ENCODE data around the gene PCED1B. TPM values are rescaled to one million over a fixed set of nuclear protein-coding genes. Genes with fewer than 3 reads are reported as not detected.

Gene PCED1B
- total RNA-seq, 1 donor from 2014 or later: 4.8 TPM

DNA sequence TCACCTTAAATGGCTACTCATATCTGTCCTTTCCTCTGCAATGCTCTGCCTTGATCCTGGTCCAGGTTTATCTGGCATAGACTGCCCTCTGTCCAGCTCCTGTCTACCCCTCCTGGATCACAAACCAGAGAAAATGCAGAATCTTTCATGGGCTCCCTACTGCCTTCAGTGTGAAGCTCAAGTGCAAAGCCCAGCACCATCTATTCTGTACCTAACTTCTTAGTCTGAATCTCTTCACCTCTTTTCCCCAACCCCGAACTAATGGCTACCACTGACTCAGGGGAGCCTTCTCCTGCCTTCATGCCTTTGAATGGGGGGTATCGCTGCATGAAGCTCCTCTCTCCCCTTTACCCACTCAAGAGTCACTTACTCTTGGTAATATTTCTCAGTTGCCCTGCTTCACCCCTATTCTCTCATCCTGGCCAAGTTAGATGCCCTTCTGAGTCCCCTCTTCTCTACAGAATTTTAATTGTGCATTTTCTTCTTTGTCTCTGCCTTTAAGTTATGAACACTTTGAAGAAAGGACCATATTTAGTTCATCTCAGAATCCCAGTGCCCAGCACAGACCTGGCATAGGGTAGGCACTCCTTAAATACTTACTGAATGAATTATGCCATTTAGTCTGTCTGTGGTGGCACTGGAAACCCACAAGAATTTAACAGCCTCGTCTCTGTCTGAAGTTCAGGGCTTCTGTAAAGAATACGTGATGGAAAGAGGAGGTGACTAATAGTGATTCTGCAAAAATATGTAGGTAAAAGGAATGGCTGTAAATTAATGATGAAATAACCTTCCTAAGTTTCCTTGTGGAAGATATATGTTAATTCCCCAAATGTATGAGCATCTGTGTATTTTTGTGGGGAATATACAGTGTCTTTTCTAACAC lies 191.6 kb downstream of the PCED1B start:
- H3K27me3 ChIP-seq (ENCODE audit: control insufficient read depth, insufficient read depth, low read length): no peaks in the 10 kb centered on the region
- peak; percentile 96 for DNase-seq (ENCODE audit: low read depth)
- H3K4me3 ChIP-seq (ENCODE audit: low read depth, low read length): no peak overlapping the region
- no peaks in the 10 kb centered on the region for H3K36me3 ChIP-seq (ENCODE audit: control insufficient read depth, insufficient read depth, low read length)
- TF ChIP-seq, protein P1, sequence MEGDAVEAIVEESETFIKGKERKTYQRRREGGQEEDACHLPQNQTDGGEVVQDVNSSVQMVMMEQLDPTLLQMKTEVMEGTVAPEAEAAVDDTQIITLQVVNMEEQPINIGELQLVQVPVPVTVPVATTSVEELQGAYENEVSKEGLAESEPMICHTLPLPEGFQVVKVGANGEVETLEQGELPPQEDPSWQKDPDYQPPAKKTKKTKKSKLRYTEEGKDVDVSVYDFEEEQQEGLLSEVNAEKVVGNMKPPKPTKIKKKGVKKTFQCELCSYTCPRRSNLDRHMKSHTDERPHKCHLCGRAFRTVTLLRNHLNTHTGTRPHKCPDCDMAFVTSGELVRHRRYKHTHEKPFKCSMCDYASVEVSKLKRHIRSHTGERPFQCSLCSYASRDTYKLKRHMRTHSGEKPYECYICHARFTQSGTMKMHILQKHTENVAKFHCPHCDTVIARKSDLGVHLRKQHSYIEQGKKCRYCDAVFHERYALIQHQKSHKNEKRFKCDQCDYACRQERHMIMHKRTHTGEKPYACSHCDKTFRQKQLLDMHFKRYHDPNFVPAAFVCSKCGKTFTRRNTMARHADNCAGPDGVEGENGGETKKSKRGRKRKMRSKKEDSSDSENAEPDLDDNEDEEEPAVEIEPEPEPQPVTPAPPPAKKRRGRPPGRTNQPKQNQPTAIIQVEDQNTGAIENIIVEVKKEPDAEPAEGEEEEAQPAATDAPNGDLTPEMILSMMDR (IDR thresholded peaks at IDR 0.05; ENCODE audit: insufficient read depth, low read length, poor library complexity, severe bottlenecking): no peak

DNA sequence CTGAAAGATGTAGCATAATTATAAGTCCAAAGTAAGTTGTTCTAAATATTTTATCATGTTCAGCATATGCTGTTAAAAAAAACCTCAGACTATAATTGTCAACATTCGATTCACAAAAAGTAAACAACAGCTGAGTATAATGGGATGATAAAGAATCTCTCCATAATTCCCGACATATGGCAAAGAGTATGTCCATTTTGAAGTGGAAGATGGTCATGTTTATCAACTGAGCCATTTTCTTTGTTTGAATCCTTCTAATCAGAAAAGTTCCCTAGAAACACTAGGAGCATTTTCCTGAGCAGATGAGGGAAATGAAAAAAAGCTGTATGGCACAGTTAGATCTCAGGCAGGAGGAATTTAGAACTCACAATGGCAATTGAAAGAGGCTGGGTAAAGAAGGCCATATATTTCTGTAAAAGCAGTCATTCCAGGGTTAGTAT lies 192.4 kb downstream of the PCED1B start:
- DNase-seq (ENCODE audit: low read depth): no peak
- TF ChIP-seq, protein P1 (IDR thresholded peaks at IDR 0.05; ENCODE audit: insufficient read depth, low read length, poor library complexity, severe bottlenecking): no peak
- no peak overlapping the region for H3K4me3 ChIP-seq (ENCODE audit: low read depth, low read length)
- no peaks in the 10 kb centered on the region for H3K36me3 ChIP-seq (ENCODE audit: control insufficient read depth, insufficient read depth, low read length)
- no peaks in the 10 kb centered on the region for H3K27me3 ChIP-seq (ENCODE audit: control insufficient read depth, insufficient read depth, low read length)

DNA sequence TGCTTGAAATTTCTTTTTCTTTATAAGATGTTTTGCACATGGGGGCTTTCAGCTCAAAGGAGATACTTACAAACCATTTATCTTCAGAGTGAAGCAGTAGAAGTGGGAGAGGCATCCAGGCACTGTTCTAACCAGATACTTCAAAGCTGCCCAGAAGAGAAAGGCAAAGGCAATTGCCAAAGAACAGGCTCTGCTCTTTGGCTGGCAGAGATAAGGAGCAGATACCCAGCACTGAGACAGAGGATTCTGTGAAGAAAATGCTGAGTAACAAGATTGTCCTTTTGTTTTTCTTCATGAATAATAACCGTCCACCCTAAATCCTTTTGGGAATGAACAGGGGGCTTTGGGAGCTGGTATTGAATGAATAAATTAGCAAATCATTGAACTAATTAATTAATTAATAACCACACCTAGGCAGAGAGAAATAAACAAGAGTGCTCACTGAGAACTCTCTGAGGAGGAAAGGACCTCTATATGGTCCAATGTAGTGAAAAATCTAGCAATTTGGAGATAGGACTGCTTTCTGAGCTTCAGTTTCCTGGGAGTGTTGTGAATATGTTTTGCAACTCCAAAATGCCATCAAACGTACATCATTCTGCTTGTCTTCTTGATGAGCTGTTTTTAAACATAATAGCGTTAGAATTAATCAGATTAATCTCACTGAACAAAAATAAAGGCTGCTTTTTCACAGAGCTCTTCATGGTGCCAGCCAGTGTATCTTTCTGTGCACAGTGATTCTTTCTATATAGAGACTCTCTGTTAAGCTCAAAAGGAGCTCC lies 193.2 kb downstream of the PCED1B start:
- DNase-seq (ENCODE audit: low read depth): no peak
- TF ChIP-seq, protein P1 (IDR thresholded peaks at IDR 0.05; ENCODE audit: insufficient read depth, low read length, poor library complexity, severe bottlenecking): no peak
- H3K4me3 ChIP-seq (ENCODE audit: low read depth, low read length): no peak overlapping the region

DNA sequence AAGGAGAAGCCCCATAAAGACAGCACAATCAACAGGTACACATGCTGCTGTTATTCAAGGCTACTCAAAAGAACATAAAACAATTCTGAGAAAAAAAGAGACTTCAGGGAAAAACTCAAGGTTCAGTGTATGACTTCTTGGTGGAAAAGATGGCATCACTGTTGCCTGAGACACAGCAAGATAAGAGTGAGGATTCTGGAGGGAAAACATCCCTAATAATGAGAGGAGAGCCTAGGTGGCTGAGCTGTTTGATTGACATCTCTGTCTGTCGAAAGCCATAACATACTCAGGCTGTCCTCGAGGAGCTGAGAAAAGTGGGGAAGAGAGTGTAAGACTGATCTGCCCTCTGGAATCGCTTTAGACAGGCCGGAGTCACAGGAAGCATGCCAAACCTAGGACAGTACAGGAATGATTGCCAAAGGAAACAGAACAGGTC lies 193.8 kb downstream of the PCED1B start:
- no peak for DNase-seq (ENCODE audit: low read depth)
- H3K27me3 ChIP-seq (ENCODE audit: control insufficient read depth, insufficient read depth, low read length): no peaks in the 10 kb centered on the region
- no peak overlapping the region for H3K4me3 ChIP-seq (ENCODE audit: low read depth, low read length)
- TF ChIP-seq, protein P1 (IDR thresholded peaks at IDR 0.05; ENCODE audit: insufficient read depth, low read length, poor library complexity, severe bottlenecking): no peak
- H3K36me3 ChIP-seq (ENCODE audit: control insufficient read depth, insufficient read depth, low read length): no peaks in the 10 kb centered on the region

More for the DNA sequence above, 193.2 kb downstream of the PCED1B start:
- Histone ChIP-seq H3K27me3 (ENCODE audit: control insufficient read depth, insufficient read depth, low read length) (no peaks in the 10 kb centered on the region), H3K36me3 (ENCODE audit: control insufficient read depth, insufficient read depth, low read length) (no peaks in the 10 kb centered on the region)

DNA sequence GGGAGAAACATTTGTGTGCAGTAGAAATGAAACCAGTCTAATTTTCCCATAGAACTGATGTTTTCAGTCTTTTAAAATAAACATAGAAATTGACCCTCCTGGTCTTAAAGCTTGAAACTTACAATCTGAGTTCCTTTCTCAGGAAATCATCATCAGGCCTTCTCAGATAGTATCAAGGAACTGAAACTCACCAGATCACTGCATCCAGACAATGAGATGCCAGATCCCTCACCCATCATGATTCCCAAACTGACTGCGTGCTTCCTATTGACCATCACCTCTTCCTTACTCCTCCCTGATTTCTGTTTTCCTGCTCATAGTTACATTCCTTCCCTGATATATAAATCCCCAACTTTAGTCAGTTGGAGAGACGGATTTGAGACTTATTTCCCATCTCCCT lies 195.3 kb downstream of the PCED1B start:
- Histone ChIP-seq H3K4me3 (ENCODE audit: low read depth, low read length) (no peak overlapping the region), H3K36me3 (ENCODE audit: control insufficient read depth, insufficient read depth, low read length) (no peaks in the 10 kb centered on the region), H3K27me3 (ENCODE audit: control insufficient read depth, insufficient read depth, low read length) (no peaks in the 10 kb centered on the region)
- no peak for DNase-seq (ENCODE audit: low read depth)
- TF ChIP-seq, protein P1 (IDR thresholded peaks at IDR 0.05; ENCODE audit: insufficient read depth, low read length, poor library complexity, severe bottlenecking): no peak

All from kidney epithelial cell (primary cell).